ENCODE data around the gene SYTL2.
A peak's percentile ranks its signal among the peaks of the same experiment; 100 is the strongest.

SYTL2 gene

DNA sequence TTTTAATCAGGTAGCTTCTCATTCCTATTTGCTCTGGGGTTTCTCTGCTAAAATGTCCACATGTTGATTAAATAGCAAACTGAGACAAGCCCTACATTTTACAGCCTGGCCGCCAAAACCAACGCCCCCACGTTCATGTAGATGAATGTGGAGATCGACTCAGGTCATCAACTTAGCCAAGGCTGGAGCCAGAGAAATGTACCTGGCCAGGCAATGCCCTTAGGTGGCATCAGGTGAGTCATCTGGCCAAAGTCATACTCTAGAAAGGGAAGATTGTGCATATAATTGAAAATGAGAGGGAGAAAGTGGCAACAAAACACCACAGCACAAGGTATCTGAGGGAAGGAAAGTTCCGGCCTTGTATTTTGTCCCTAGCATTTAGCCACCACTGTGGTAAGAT is 87.9 kb downstream of the SYTL2 start:
- TF ChIP-seq YY1 (IDR thresholded peaks at IDR 0.05; ENCODE audit: low read depth) (no peak), TEAD4 (IDR thresholded peaks at IDR 0.05) (no peak), TCF12 (IDR thresholded peaks at IDR 0.05; ENCODE audit: low read depth) (no peak), ZBTB7A (IDR thresholded peaks at IDR 0.05; ENCODE audit: low read depth) (no peak)
- TF ChIP-seq, protein P1, sequence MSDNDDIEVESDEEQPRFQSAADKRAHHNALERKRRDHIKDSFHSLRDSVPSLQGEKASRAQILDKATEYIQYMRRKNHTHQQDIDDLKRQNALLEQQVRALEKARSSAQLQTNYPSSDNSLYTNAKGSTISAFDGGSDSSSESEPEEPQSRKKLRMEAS (IDR thresholded peaks at IDR 0.05): no peak

DNA sequence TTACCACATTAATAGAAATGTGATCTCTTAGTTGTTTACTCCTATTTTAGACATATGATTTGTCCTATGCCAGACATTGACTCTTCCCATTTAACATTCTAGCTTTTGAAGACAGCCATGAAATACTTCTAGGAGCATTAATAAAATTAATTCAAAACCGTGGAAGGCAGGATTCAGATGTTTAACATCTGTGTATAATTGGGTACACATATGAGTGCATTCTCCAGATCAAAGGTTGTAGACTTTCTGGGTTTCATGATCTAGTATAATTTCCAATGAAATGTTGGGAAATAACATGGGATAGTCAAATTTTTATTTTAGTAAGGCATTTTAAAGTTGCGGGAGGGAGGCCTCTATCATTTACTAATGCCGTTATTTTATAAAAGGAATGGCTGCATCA is 89.8 kb downstream of the SYTL2 start:
- TF ChIP-seq TCF12 (IDR thresholded peaks at IDR 0.05; ENCODE audit: low read depth): no peak

GRCh38 chr11:85718991-85719807 is 91.7 kb downstream of the SYTL2 start:
- TF ChIP-seq RAD21 (IDR thresholded peaks at IDR 0.05; ENCODE audit: low read depth): no peak
- peak; percentile 74 for TF ChIP-seq NFIC (IDR thresholded peaks at IDR 0.05)
- TF ChIP-seq TAF1 (IDR thresholded peaks at IDR 0.05; ENCODE audit: low read depth): no peak
- TF ChIP-seq, protein P2, sequence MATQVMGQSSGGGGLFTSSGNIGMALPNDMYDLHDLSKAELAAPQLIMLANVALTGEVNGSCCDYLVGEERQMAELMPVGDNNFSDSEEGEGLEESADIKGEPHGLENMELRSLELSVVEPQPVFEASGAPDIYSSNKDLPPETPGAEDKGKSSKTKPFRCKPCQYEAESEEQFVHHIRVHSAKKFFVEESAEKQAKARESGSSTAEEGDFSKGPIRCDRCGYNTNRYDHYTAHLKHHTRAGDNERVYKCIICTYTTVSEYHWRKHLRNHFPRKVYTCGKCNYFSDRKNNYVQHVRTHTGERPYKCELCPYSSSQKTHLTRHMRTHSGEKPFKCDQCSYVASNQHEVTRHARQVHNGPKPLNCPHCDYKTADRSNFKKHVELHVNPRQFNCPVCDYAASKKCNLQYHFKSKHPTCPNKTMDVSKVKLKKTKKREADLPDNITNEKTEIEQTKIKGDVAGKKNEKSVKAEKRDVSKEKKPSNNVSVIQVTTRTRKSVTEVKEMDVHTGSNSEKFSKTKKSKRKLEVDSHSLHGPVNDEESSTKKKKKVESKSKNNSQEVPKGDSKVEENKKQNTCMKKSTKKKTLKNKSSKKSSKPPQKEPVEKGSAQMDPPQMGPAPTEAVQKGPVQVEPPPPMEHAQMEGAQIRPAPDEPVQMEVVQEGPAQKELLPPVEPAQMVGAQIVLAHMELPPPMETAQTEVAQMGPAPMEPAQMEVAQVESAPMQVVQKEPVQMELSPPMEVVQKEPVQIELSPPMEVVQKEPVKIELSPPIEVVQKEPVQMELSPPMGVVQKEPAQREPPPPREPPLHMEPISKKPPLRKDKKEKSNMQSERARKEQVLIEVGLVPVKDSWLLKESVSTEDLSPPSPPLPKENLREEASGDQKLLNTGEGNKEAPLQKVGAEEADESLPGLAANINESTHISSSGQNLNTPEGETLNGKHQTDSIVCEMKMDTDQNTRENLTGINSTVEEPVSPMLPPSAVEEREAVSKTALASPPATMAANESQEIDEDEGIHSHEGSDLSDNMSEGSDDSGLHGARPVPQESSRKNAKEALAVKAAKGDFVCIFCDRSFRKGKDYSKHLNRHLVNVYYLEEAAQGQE (IDR thresholded peaks at IDR 0.05; ENCODE audit: low read depth): no peak
- TF ChIP-seq ZBTB7A (IDR thresholded peaks at IDR 0.05; ENCODE audit: low read depth): no peak
- no peak for TF ChIP-seq CEBPB (IDR thresholded peaks at IDR 0.05)
- no peak; the same call in 1 of the 2 replicates for TF ChIP-seq YY1 (IDR thresholded peaks at IDR 0.05; ENCODE audit: low read depth)
- no peak for TF ChIP-seq CREB1 (IDR thresholded peaks at IDR 0.05; ENCODE audit: low read depth)
- TF ChIP-seq EGR1 (IDR thresholded peaks at IDR 0.05): no peak
- peak; percentile 66 for TF ChIP-seq TCF12 (IDR thresholded peaks at IDR 0.05; ENCODE audit: low read depth)
- TF ChIP-seq EP300 (IDR thresholded peaks at IDR 0.05; ENCODE audit: borderline replicate concordance): peak; percentile 56; the same call in 1 of the 2 replicates
- TF ChIP-seq FOXM1 (IDR thresholded peaks at IDR 0.05; ENCODE audit: borderline replicate concordance, low read depth): peak; percentile 31; the same call in 1 of the 2 replicates
- TF ChIP-seq TEAD4 (IDR thresholded peaks at IDR 0.05): peak; percentile 87
- TF ChIP-seq, protein P1 (IDR thresholded peaks at IDR 0.05): no peak
- peak; percentile 49 for TF ChIP-seq USF1 (IDR thresholded peaks at IDR 0.05)

GRCh38 chr11:85718126-85718943 is 92.6 kb downstream of the SYTL2 start:
- no peak for TF ChIP-seq EP300 (IDR thresholded peaks at IDR 0.05; ENCODE audit: borderline replicate concordance)
- TF ChIP-seq, protein P2 (IDR thresholded peaks at IDR 0.05; ENCODE audit: low read depth): no peak
- no peak for TF ChIP-seq CREB1 (IDR thresholded peaks at IDR 0.05; ENCODE audit: low read depth)
- no peak for TF ChIP-seq YY1 (IDR thresholded peaks at IDR 0.05; ENCODE audit: low read depth)
- TF ChIP-seq RAD21 (IDR thresholded peaks at IDR 0.05; ENCODE audit: low read depth): no peak
- no peak for TF ChIP-seq EGR1 (IDR thresholded peaks at IDR 0.05)
- TF ChIP-seq TCF12 (IDR thresholded peaks at IDR 0.05; ENCODE audit: low read depth): no peak

DNA sequence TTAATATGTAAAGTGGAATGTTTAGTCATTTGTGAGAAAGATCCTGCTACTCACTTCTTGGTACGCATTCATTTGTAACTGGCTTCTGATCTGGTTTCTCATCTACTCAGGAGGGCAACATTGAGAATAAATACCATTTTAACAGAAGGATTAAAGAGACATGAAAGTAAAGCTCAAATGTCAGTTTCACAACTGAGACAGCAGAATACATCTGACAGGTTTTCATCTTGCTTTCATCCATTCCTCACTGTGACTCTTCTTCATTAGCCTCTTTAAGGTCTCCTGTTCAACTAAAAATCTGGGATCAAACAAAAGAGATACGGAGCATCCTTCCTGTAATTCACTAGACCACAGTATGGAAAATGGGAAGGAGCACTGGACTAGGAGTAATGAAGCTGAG is 93.5 kb downstream of the SYTL2 start:
- TF ChIP-seq FOXM1 (IDR thresholded peaks at IDR 0.05; ENCODE audit: borderline replicate concordance, low read depth): no peak
- no peak for TF ChIP-seq TEAD4 (IDR thresholded peaks at IDR 0.05)
- no peak for TF ChIP-seq YY1 (IDR thresholded peaks at IDR 0.05; ENCODE audit: low read depth)
- TF ChIP-seq TCF12 (IDR thresholded peaks at IDR 0.05; ENCODE audit: low read depth): no peak
- TF ChIP-seq, protein P2 (IDR thresholded peaks at IDR 0.05; ENCODE audit: low read depth): no peak
- no peak for TF ChIP-seq CREB1 (IDR thresholded peaks at IDR 0.05; ENCODE audit: low read depth)
- TF ChIP-seq TAF1 (IDR thresholded peaks at IDR 0.05; ENCODE audit: low read depth): no peak
- no peak for TF ChIP-seq EGR1 (IDR thresholded peaks at IDR 0.05)
- TF ChIP-seq, protein P1 (IDR thresholded peaks at IDR 0.05): no peak
